HEK293 (cell line): Measurements from ENCODE around the gene KHSRP.

Experiments used
- REST ChIP-seq: fragments of 450-650 bp; formaldehyde crosslinking; IDR thresholded peaks from 2 replicates; pipeline ENCODE4 v1.5.1; 2016; ENCODE audit warnings: missing biosample characterization, missing genetic modification characterization
- ZEB2 ChIP-seq: fragments of 450-650 bp; formaldehyde crosslinking; IDR thresholded peaks from 2 replicates; pipeline ENCODE4 v1.5.1; 2016; ENCODE audit warnings: missing biosample characterization, missing genetic modification characterization
- ZFP41 ChIP-seq: fragments of 450-650 bp; formaldehyde crosslinking; IDR thresholded peaks from 2 replicates; pipeline ENCODE4 v1.5.1; 2016; ENCODE audit warnings: missing biosample characterization, missing genetic modification characterization, borderline replicate concordance
- ZNF274 ChIP-seq, 2 experiments: fragments of 200-500 bp in 1 of 2; fragments of 450-650 bp in 1 of 2; sonication (Bioruptor generic) in 1 of 2; formaldehyde crosslinking in 1 of 2; IDR thresholded peaks; 2 replicates each; pipeline versions ENCODE4 v1.5.1 to v1.6.1; 2014 to 2016; ENCODE audit warnings: borderline replicate concordance in 1 of 2, inconsistent platforms in 1 of 2, low read length in 1 of 2, missing biosample characterization in 1 of 2, missing genetic modification characterization in 1 of 2
- ZNF544 ChIP-seq: fragments of 450-650 bp; formaldehyde crosslinking; IDR thresholded peaks from 2 replicates; pipeline ENCODE4 v1.5.0; 2017; ENCODE audit warnings: missing biosample characterization, missing genetic modification characterization
- ZNF654 ChIP-seq: fragments of 450-650 bp; formaldehyde crosslinking; IDR thresholded peaks from 2 replicates; pipeline ENCODE4 v1.5.1; 2016; ENCODE audit warnings: low read depth, missing biosample characterization, missing genetic modification characterization
- ZNF701 ChIP-seq: fragments of 450-650 bp; formaldehyde crosslinking; IDR thresholded peaks from 2 replicates; pipeline ENCODE4 v1.5.1; 2016; ENCODE audit warnings: missing biosample characterization, missing genetic modification characterization
- ZNF792 ChIP-seq: fragments of 450-650 bp; formaldehyde crosslinking; IDR thresholded peaks from 2 replicates; pipeline ENCODE4 v1.5.1; 2016; ENCODE audit warnings: missing biosample characterization, missing genetic modification characterization
- ZXDB ChIP-seq: fragments of 450-650 bp; formaldehyde crosslinking; IDR thresholded peaks from 2 replicates; pipeline ENCODE4 v1.5.1; 2016; ENCODE audit warnings: missing biosample characterization, missing genetic modification characterization
- TF ChIP-seq, protein P1 (sequence below): fragments of 450-650 bp; formaldehyde crosslinking; IDR thresholded peaks from 2 replicates; pipeline ENCODE4 v1.5.1; 2016; ENCODE audit warnings: missing biosample characterization, missing genetic modification characterization
- TF ChIP-seq, protein P2 (sequence below): sonication (generic); formaldehyde crosslinking; IDR thresholded peaks from 2 replicates; pipeline ENCODE4 v1.8.1; 2022; ENCODE audit warnings: mild to moderate bottlenecking, moderate library complexity, missing genetic modification reagents
- TF ChIP-seq, protein P3 (sequence below): fragments of 450-650 bp; formaldehyde crosslinking; IDR thresholded peaks from 2 replicates; pipeline ENCODE4 v1.5.1; 2016; ENCODE audit warnings: missing biosample characterization, missing genetic modification characterization
- TF ChIP-seq, protein P4 (sequence below): IDR thresholded peaks from 2 replicates; pipeline ENCODE4 v1.6.1; 2011; ENCODE audit warnings: mild to moderate bottlenecking, low read depth, low read length, borderline replicate concordance

DNA sequence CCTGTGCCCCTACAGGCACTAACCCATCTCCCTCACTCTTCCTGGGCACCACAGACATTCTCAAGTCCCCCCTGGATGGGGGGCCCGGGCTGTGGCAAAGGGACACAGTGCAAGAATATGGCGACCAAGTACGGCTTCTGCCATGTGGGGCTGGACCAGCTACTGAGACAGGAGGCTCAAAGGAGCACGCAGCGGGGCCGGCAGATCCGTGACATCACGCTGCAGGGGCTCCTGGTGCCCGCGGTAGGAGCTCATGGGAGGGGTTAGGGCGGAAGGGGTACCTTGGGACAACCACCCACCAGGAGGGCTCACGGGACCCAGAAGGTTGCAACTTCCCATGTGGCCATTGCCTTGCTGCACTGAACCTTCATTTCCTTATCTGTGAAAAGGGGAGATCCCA is 28.3 kb downstream of the KHSRP start:
- TF ChIP-seq, protein P1, sequence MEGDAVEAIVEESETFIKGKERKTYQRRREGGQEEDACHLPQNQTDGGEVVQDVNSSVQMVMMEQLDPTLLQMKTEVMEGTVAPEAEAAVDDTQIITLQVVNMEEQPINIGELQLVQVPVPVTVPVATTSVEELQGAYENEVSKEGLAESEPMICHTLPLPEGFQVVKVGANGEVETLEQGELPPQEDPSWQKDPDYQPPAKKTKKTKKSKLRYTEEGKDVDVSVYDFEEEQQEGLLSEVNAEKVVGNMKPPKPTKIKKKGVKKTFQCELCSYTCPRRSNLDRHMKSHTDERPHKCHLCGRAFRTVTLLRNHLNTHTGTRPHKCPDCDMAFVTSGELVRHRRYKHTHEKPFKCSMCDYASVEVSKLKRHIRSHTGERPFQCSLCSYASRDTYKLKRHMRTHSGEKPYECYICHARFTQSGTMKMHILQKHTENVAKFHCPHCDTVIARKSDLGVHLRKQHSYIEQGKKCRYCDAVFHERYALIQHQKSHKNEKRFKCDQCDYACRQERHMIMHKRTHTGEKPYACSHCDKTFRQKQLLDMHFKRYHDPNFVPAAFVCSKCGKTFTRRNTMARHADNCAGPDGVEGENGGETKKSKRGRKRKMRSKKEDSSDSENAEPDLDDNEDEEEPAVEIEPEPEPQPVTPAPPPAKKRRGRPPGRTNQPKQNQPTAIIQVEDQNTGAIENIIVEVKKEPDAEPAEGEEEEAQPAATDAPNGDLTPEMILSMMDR (tag by site-specific recombination), result no peak
- no peak for TF ChIP-seq ZNF544 (tag by site-specific recombination)
- no peak for TF ChIP-seq REST (tag by site-specific recombination)
- no peak for TF ChIP-seq ZNF654 (tag by site-specific recombination)
- no peak for TF ChIP-seq ZNF274 (IDR thresholded peaks at IDR 0.05; ENCODE audit: low read length)
- TF ChIP-seq ZNF274 (tag by site-specific recombination; IDR thresholded peaks at IDR 0.05; ENCODE audit: borderline replicate concordance), result no peak
- no peak for TF ChIP-seq ZXDB (tag by site-specific recombination)
- TF ChIP-seq, protein P2, sequence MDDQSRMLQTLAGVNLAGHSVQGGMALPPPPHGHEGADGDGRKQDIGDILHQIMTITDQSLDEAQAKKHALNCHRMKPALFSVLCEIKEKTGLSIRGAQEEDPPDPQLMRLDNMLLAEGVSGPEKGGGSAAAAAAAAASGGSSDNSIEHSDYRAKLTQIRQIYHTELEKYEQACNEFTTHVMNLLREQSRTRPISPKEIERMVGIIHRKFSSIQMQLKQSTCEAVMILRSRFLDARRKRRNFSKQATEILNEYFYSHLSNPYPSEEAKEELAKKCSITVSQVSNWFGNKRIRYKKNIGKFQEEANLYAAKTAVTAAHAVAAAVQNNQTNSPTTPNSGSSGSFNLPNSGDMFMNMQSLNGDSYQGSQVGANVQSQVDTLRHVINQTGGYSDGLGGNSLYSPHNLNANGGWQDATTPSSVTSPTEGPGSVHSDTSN, result no peak
- TF ChIP-seq ZNF701, result no peak
- no peak for TF ChIP-seq ZEB2 (tag by site-specific recombination)
- TF ChIP-seq, protein P3, sequence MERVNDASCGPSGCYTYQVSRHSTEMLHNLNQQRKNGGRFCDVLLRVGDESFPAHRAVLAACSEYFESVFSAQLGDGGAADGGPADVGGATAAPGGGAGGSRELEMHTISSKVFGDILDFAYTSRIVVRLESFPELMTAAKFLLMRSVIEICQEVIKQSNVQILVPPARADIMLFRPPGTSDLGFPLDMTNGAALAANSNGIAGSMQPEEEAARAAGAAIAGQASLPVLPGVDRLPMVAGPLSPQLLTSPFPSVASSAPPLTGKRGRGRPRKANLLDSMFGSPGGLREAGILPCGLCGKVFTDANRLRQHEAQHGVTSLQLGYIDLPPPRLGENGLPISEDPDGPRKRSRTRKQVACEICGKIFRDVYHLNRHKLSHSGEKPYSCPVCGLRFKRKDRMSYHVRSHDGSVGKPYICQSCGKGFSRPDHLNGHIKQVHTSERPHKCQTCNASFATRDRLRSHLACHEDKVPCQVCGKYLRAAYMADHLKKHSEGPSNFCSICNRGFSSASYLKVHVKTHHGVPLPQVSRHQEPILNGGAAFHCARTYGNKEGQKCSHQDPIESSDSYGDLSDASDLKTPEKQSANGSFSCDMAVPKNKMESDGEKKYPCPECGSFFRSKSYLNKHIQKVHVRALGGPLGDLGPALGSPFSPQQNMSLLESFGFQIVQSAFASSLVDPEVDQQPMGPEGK (tag by site-specific recombination), result no peak
- TF ChIP-seq ZFP41 (tag by site-specific recombination), result no peak
- TF ChIP-seq, protein P4, sequence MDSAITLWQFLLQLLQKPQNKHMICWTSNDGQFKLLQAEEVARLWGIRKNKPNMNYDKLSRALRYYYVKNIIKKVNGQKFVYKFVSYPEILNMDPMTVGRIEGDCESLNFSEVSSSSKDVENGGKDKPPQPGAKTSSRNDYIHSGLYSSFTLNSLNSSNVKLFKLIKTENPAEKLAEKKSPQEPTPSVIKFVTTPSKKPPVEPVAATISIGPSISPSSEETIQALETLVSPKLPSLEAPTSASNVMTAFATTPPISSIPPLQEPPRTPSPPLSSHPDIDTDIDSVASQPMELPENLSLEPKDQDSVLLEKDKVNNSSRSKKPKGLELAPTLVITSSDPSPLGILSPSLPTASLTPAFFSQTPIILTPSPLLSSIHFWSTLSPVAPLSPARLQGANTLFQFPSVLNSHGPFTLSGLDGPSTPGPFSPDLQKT, result no peak
- TF ChIP-seq ZNF792, result no peak
